MG63 (cell line): ENCODE results near the gene PPP1R26. TPM values are rescaled to one million over a fixed set of nuclear protein-coding genes. Genes with fewer than 3 reads are reported as not detected.
"Not testable (repeated sequence)": the region's sequence is repeated elsewhere in the genome, so short reads cannot be mapped to it uniquely, and the experiment has no call there.

Source experiments
- DNase-seq: peaks from one replicate; pipeline ENCODE4 v3.0.0-alpha.2; 2020
- H3K27me3 ChIP-seq: fragments of 250-450 bp; sonication (Bioruptor Pico); 2 replicates; pipeline ENCODE4 v1.5.1; 2020; ENCODE audit warnings: mild to moderate bottlenecking, moderate library complexity
- H3K36me3 ChIP-seq: fragments of 250-450 bp; sonication (Bioruptor Pico); 2 replicates; pipeline ENCODE4 v1.5.1; 2020; ENCODE audit warnings: mild to moderate bottlenecking, moderate library complexity
- H3K4me3 ChIP-seq: fragments of 250-450 bp; sonication (Bioruptor Pico); 2 replicates; pipeline ENCODE4 v1.5.1; 2020; ENCODE audit warnings: mild to moderate bottlenecking, moderate library complexity
- H3K9me3 ChIP-seq: fragments of 250-450 bp; sonication (Bioruptor Pico); 2 replicates; pipeline ENCODE4 v1.5.1; 2020; ENCODE audit warnings: mild to moderate bottlenecking, moderate library complexity
- total RNA-seq: library from RNA; depleted of rRNA; stranded (reverse); fragments of >200 nt; shearing (Covaris generic); gene quantifications from 2 replicates; pipeline ENCODE4 v1.2.3, GENCODE V29; 2014; ENCODE audit warnings: low replicate concordance

Gene PPP1R26
- total RNA-seq, 1 experiment from 2014 or later = 20.3 TPM

GRCh38 chr9:135507104-135508035, 27.8 kb downstream of the PPP1R26 start:
- DNase-seq = no peak
- H3K9me3 ChIP-seq = peaks cover 6% of the 10 kb centered on the region

DNA sequence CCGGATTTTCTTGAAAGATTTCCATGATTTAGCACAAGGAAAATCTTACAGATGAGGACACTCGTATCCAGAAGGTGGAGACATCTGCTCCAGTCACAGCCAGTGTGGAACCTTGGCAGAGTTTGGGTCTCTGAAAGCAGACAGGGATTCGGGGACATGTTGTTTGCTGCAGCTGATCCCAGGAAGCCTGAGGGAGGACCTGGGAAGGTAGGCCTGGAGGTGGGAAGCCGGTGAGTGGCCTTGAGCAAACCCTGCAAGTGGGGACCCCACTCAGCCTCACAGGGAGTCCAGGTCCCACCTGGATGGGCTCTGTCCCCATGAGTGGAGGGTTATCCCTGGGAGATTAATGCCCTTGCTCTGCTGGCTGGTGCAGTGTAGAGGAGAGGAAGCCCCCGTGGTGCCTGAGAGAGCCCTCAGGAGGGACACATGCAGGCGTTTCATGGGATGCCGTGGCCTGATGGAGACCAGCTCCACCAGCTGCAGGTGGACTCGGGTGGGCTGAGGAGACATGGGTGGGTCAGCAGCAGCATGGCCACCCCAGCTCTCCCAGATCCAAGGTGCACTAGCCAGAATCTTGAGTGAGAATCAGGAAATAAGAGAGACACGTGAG, 28.7 kb downstream of the PPP1R26 start:
- no peak overlapping the region for H3K4me3 ChIP-seq
- peaks cover 6% of the 10 kb centered on the region for H3K9me3 ChIP-seq
- DNase-seq = no peak
- peaks cover 20% of the 10 kb centered on the region for H3K36me3 ChIP-seq
- no peaks in the 10 kb centered on the region for H3K27me3 ChIP-seq

More at GRCh38 chr9:135507104-135508035, 27.8 kb downstream of the PPP1R26 start:
- Histone ChIP-seq H3K36me3 (peaks cover 27% of the 10 kb centered on the region), H3K4me3 (no peak overlapping the region), H3K27me3 (no peaks in the 10 kb centered on the region)

- no peak overlapping the region for H3K4me3 ChIP-seq
- H3K9me3 ChIP-seq = peaks cover 6% of the 10 kb centered on the region
- DNase-seq = no peak
- H3K27me3 ChIP-seq = no peaks in the 10 kb centered on the region
- peaks cover 9% of the 10 kb centered on the region for H3K36me3 ChIP-seq
Measured at GRCh38 chr9:135509458-135509857, 29.9 kb downstream of the PPP1R26 start.

DNA sequence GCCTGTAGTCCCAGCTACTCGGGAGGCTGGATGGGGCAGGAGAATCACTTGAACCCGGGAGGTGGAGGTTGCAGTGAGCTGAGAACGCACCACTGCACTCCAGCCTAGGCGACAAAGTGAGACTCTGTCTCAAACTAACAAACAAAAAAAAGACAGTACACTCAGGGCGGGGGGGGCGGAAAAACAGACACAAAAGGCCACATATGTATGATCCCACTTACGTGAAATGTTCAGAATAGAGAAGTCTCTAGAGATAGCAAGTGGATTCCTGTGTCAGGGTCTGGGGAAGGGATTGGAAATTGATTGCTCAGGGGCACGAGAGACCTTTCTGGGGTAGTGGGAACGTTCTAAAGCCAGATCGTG, 32.6 kb downstream of the PPP1R26 start:
- no peaks in the 10 kb centered on the region for H3K27me3 ChIP-seq
- H3K36me3 ChIP-seq = no peaks in the 10 kb centered on the region
- peaks cover 6% of the 10 kb centered on the region for H3K9me3 ChIP-seq
- no peak for DNase-seq
- H3K4me3 ChIP-seq = no peak overlapping the region

- H3K9me3 ChIP-seq = peaks cover 6% of the 10 kb centered on the region
- H3K36me3 ChIP-seq = no peaks in the 10 kb centered on the region
- H3K27me3 ChIP-seq = no peaks in the 10 kb centered on the region
- DNase-seq = peak; percentile 28
- no peak overlapping the region for H3K4me3 ChIP-seq
Measured at GRCh38 chr9:135512904-135513303, 33.3 kb downstream of the PPP1R26 start.

GRCh38 chr9:135513351-135513846, 33.8 kb downstream of the PPP1R26 start:
- H3K27me3 ChIP-seq = no peaks in the 10 kb centered on the region
- H3K9me3 ChIP-seq = peaks cover 6% of the 10 kb centered on the region
- no peak for DNase-seq
- H3K4me3 ChIP-seq = no peak overlapping the region
- no peaks in the 10 kb centered on the region for H3K36me3 ChIP-seq

GRCh38 chr9:135513906-135514305, 34.3 kb downstream of the PPP1R26 start:
- DNase-seq, H3K4me3 ChIP-seq: not testable (repeated sequence)

DNA sequence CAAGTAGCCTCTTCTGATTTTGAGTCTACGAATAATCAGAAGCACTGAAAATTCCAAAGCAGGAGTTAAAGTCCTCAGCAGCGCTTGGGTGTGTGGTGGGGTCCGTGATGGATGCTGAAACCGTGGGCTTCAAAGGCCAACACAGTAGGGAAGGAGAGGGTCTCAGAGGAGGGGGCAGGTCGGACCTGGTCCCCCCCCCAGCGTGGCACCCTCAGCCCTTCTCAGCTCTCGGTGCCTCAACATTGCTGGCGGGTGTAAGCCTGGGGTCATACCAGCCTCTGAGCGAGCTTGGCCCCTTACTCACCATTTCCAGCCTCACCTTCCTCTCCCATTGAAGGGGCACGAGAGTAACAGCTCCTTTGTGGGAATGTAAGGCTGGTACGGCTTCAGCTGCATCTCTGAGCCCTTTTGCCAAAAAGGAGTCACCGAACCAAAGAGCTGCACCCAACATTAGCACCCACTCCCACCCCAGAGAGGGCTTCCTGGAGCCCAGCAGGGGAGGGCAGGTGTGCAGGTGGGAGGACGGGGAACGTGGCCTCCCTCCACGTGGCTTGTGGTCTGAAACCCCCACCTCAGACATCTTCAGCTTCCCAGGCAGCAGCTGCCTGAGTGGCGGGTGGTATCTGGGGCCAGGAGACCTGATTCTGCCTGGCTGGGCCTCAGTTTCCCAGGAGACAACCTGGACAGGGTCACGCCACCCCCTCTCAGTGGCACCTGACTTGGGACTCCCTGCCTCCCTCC, 34.9 kb downstream of the PPP1R26 start:
- peaks cover 2% of the 10 kb centered on the region; the same call in 1 of the 2 replicates for H3K9me3 ChIP-seq
- H3K36me3 ChIP-seq = no peaks in the 10 kb centered on the region
- no peaks in the 10 kb centered on the region for H3K27me3 ChIP-seq
- no peak for DNase-seq
- no peak overlapping the region for H3K4me3 ChIP-seq

More at GRCh38 chr9:135513906-135514305, 34.3 kb downstream of the PPP1R26 start:
- not testable (repeated sequence) for H3K27me3 ChIP-seq, H3K36me3 ChIP-seq, H3K9me3 ChIP-seq

DNA sequence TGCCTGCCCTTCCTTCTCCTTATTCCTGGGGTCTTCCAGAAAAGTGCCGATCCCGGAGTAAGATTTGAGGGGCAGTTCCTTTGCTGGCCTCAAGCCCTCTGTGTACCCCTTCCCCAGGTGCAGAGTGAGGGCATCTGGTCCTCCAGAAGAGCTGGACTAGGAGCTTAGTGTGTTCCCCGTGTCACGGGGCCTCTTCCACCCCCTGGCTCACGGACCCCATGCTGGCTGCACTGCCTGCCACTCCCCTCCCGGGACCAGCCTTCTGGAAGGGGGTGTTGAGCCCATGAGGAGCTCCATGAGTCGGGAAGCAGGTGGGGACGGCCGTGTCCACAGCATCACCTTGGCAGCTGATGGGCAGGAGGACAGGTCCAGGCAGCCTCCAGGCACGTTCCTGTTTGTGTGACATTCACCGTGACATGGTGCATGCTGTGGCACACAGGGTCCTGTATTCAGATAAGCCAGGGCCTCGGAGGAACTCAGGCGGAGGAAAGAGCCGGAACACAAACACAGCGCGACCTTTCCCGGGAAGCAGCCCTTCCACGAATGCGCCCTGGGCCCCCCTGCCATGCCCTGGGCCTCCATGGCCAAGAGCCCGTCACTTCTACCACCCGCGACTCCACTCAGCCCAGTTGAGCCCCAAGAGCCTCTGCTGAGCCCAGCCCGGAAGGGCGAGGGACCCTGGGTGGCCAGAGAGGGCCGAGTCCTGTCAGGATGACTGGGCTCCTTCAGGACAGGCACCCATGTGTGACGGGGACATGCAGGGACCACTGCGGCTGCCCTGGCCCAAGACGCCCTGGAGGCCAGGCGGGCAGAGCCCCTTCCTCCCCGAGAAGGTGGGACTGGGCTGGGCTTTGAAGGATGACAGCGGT, 35.7 kb downstream of the PPP1R26 start:
- Histone ChIP-seq H3K36me3 (no peaks in the 10 kb centered on the region), H3K9me3 (no peaks in the 10 kb centered on the region), H3K27me3 (no peaks in the 10 kb centered on the region), H3K4me3 (no peak overlapping the region)
- no peak for DNase-seq

- H3K36me3 ChIP-seq = no peaks in the 10 kb centered on the region
- no peak overlapping the region for H3K4me3 ChIP-seq
- no peaks in the 10 kb centered on the region for H3K27me3 ChIP-seq
- no peaks in the 10 kb centered on the region for H3K9me3 ChIP-seq
- DNase-seq = no peak
Measured at GRCh38 chr9:135516132-135516860, 36.7 kb downstream of the PPP1R26 start.

DNA sequence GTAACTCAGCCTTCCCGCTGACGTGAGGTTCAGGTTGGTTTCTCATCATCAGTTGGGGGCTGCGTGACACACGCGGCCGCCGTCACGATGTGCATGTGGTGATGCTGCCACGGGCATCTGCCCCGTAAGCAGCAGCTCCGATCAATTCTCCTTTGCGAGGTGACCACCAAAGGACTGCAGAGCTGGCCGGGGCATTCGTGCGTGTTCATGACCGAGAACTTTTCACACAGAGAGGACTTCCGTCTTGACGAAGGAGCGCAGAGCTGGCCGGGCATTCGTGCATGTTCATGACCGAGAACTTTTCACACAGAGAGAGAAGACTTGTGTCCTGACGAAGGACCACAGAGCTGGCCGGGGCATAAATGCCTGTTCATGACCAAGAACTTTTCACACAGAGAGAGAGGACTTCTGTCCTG, 37.8 kb downstream of the PPP1R26 start:
- Histone ChIP-seq H3K4me3 (no peak overlapping the region), H3K9me3 (no peaks in the 10 kb centered on the region), H3K36me3 (no peaks in the 10 kb centered on the region), H3K27me3 (no peaks in the 10 kb centered on the region)
- DNase-seq = no peak

GRCh38 chr9:135519179-135519971, 39.8 kb downstream of the PPP1R26 start:
- H3K9me3 ChIP-seq = no peaks in the 10 kb centered on the region
- no peak overlapping the region for H3K4me3 ChIP-seq
- DNase-seq = no peak
- H3K36me3 ChIP-seq = no peaks in the 10 kb centered on the region
- H3K27me3 ChIP-seq = no peaks in the 10 kb centered on the region

DNA sequence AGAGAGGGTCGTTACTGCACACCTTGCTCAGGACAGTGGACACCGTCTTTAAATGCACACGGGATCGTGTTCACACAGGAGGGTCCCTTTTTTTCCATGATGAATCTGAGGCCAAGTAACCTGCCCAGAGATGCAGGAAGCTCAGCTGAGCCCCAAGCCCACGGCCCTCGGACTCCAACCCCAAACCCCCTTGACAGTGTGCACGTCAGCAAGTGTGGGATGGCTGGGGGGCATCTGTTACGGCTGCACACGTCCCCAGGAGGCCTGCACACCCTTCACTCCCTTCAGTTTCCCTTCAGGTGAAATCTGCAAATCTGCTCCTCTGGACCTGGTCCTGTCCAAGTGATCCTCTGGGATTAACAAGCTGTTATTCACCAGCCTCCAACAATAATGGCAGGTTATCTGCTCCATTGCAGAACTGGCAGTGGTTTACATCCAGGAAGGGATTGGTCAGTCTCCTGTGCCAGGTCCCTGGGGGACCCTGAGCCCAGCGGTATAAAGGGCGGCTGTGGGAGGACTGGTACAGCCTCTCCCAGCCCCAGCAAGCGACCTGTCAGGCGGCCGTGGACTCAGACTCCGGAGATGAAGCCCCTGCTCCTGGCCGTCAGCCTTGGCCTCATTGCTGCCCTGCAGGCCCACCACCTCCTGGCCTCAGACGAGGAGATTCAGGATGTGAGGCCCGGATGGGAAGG, 41.5 kb downstream of the PPP1R26 start, which contains the start of gene LCN1:
Gene LCN1 (plus strand): TSS at position 525 of the 692 bp plus-strand sequence. CDS start 58 bp downstream, at position 583.
- Histone ChIP-seq H3K36me3 (no peaks in the 10 kb centered on the region), H3K27me3 (no peaks in the 10 kb centered on the region), H3K4me3 (no peak within 1 kb of the TSS), H3K9me3 (no peaks in the 10 kb centered on the region)
- DNase-seq = no peak

DNA sequence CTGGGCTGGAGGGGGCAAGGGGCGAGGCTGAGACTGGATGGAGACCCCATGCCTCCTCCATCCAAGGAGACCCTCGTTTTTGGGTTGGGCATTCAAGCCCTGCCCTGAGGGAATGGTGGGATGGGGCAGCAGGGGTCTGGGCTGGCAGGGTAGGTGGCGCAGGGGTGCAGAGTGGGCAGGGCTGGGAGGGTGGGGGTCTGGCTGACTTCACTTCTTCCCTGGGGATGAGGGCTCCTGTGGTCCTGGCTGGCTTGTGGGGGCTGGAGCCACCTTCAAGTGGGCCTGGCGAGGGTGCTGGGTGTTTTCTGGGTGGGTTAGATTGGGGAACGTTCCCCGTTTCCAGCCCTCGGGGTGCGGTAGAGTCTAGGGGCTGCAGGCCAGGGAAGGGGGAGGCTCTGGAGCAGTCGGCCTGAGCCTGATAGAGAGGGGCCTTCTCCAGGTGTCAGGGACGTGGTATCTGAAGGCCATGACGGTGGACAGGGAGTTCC, 42.1 kb downstream of the PPP1R26 start:
- no peak for DNase-seq
- no peaks in the 10 kb centered on the region for H3K9me3 ChIP-seq
- H3K36me3 ChIP-seq = no peaks in the 10 kb centered on the region
- no peaks in the 10 kb centered on the region for H3K27me3 ChIP-seq
- no peak overlapping the region for H3K4me3 ChIP-seq
